ENCODE results near the gene TPM4. TPM values are rescaled to one million over a fixed set of nuclear protein-coding genes. Genes with fewer than 3 reads are reported as not detected.

The TPM4 gene
- total and polyA plus RNA-seq, 2 of the 8 experiments (the other 6 are each of a cell fraction or from before 2014, with no cell fraction given) = 160 to 359 TPM

GRCh38 chr19:16052353-16052752, 23.9 kb upstream of the TPM4 start (continued):
- TF ChIP-seq USF2 (IDR thresholded peaks at IDR 0.05; ENCODE audit: low read length) = no peak
- no peak for TF ChIP-seq MAX (IDR thresholded peaks at IDR 0.05)
- no peak for TF ChIP-seq NANOG (IDR thresholded peaks at IDR 0.05; ENCODE audit: insufficient read depth, low read depth, low read length, poor library complexity, severe bottlenecking)
- no peak for TF ChIP-seq CTBP2 (IDR thresholded peaks at IDR 0.05; ENCODE audit: borderline replicate concordance, insufficient read depth, insufficient read length, low read length)
